Nephron progenitor cell (in vitro differentiated cells): ENCODE data around the gene PIK3R4.

Experiments used
- DNase-seq: peaks from one replicate; pipeline ENCODE4 v3.0.0; 2021
- H3K27ac Mint-ChIP-seq: 2 replicates; pipeline ENCODE4 v1.8.0; 2021; ENCODE audit warnings: mild to moderate bottlenecking, moderate library complexity, mixed read lengths
- H3K27me3 Mint-ChIP-seq: 2 replicates; pipeline ENCODE4 v1.8.0; 2021; ENCODE audit warnings: mild to moderate bottlenecking, low read depth, mixed read lengths; ENCODE audit not compliant: poor library complexity
- H3K36me3 Mint-ChIP-seq: 2 replicates; pipeline ENCODE4 v1.8.0; 2021; ENCODE audit warnings: low read depth, mixed read lengths
- H3K4me1 Mint-ChIP-seq: 2 replicates; pipeline ENCODE4 v1.8.0; 2021; ENCODE audit warnings: mixed read lengths
- H3K4me3 Mint-ChIP-seq: 2 replicates; pipeline ENCODE4 v1.8.0; 2021; ENCODE audit warnings: mild to moderate bottlenecking, moderate library complexity, mixed read lengths
- H3K9me3 Mint-ChIP-seq: 2 replicates; pipeline ENCODE4 v1.8.0; 2021; ENCODE audit warnings: mild to moderate bottlenecking, moderate library complexity, mixed read lengths
- CTCF ChIP-seq: fragments of 200-600 bp; sonication (generic); IDR thresholded peaks from 2 replicates; pipeline ENCODE4 v1.5.0; 2021; ENCODE audit warnings: antibody characterized with exemption

PIK3R4 gene

DNA sequence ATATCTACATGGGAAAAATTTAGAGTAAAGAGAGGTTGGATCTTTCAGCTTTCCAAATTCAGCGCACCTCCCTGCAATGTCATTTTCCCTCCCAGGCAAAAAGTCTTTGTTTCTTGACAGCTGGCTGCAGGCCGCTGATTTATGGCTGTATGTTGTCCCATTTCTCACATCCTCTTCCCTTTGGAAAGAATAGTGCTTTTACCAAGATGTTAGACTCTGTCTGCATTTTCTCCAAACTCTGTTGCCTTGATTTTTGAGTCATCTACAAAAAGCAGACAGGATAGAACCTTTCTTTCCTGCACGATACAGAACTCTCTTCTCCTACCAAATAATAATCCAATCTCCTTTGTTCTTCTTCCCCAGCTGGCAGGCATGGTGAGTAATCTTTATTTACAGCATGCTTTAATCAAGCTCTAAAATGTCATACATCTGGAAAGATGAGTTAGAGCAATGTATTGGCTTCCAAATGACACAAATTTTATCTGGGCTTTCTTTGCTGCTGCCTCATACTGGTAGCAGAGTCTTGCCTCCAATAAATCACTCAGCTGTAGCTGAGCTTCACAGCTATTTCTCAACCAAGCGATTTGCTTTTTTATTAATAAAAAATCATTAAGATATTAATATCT is 101.9 kb downstream of the PIK3R4 start:
- H3K36me3 Mint-ChIP-seq: no peaks in the 10 kb centered on the region
- H3K4me3 Mint-ChIP-seq: no peak overlapping the region
- H3K4me1 Mint-ChIP-seq: peaks cover 18% of the 10 kb centered on the region
- TF ChIP-seq CTCF: no peak
- no peak overlapping the region for H3K27ac Mint-ChIP-seq
- H3K9me3 Mint-ChIP-seq: no peaks in the 10 kb centered on the region
- DNase-seq: no peak
- peaks cover 3% of the 10 kb centered on the region for H3K27me3 Mint-ChIP-seq

DNA sequence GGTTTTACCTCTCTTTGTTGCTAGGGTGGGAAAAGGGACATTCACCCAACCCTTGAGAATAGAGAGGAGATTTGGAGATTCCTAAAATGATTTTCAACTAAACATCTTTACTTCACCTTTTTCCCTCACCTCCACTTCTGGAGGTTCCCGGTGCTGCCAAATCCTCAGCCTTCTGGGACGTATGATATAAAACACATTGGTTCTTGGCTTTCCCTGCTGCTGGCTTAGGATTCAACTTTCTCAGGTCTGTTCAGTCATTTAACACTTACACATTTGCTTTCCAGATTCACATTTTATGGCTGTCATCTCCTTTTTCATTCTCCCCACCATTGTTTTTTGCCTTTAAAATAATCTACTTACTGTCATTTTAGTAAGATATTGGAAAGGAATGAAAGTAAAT is 106.6 kb downstream of the PIK3R4 start:
- Mint-ChIP-seq H3K4me3 (no peak overlapping the region), H3K27ac (no peak overlapping the region), H3K27me3 (peaks cover 9% of the 10 kb centered on the region), H3K36me3 (no peaks in the 10 kb centered on the region), H3K4me1 (peaks cover 12% of the 10 kb centered on the region), H3K9me3 (no peaks in the 10 kb centered on the region)
- DNase-seq: no peak
- TF ChIP-seq CTCF: no peak

DNA sequence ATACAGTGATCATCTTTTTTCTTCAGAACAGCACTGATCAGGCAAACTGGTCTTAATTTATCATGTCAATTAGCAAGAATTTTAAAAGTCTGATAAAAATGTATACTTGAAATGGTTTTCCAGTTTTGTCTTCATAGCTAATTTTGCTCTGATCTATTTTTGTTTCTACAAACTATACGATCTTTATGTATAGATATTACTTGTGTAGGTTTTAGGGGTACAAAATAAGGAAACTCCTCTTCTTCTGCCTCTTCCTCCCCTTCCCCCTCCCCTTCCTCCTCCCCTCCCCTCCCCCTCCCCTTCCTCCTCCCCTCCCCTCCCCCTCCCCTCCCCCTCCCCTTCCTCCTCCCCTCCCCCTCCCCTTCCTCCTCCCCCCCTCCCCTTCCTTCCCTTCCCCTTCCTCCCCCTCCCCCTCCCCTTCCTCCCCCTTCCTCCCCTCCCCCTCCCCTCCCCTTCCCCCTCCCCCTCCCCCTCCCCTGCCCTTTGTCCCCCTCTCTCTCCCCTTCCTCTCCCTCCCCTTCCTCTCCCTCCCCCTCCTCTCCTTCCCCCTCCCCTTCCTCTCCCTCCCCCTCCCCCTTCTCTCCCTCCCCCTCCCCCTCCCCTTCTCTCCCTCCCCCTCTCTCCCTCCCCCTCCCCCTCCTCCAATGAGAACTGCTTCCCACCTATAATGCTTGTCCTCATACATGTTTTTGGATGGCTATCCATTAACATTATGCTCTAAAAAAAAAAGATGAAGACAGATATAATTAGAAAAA is 110.0 kb downstream of the PIK3R4 start:
- H3K4me3 Mint-ChIP-seq: no peak overlapping the region
- no peak for DNase-seq
- peaks cover 9% of the 10 kb centered on the region for H3K27me3 Mint-ChIP-seq
- no peaks in the 10 kb centered on the region for H3K4me1 Mint-ChIP-seq
- H3K36me3 Mint-ChIP-seq: no peaks in the 10 kb centered on the region
- no peak for TF ChIP-seq CTCF
- H3K27ac Mint-ChIP-seq: no peak overlapping the region
- H3K9me3 Mint-ChIP-seq: no peaks in the 10 kb centered on the region

DNA sequence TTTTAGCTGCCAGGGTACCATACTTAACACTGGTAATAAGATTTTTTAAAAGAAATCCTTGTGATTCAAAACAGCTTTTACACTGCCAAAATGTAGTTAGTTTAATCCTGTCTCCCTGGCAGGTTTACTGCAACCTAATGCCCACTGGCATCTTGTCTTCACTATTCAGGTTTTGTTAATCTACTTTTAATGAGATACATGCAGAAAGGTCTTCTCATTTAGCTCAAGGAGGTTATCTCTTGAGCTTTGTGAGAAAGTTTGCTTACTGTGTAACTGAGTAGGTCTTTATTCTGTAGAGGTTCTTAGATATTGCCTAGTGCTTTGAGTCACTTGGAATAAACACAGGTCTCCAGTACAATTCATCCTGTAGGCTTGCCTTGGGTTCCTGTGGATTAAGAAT is 110.7 kb downstream of the PIK3R4 start:
- Mint-ChIP-seq H3K4me3 (no peak overlapping the region), H3K4me1 (no peaks in the 10 kb centered on the region), H3K27me3 (peaks cover 9% of the 10 kb centered on the region), H3K27ac (no peak overlapping the region), H3K9me3 (no peaks in the 10 kb centered on the region), H3K36me3 (no peaks in the 10 kb centered on the region)
- no peak for TF ChIP-seq CTCF
- no peak for DNase-seq

DNA sequence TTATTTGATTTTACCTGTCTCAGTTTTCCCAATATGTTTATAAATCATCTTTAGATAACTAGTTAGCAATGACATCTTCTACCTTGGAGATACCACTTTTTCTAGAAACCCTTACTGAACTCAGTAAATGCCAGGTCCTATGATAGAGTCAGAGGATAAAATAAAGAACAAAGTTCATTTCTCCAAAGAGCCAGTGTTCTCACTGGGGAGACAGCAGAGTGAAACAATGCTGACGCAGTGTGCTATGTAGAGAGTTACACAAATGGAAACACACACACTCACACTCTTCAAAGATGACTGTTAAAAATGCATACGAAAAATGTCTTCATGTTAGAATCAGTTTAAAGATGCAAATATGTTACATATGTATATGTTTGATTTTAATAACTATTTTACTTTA is 111.3 kb downstream of the PIK3R4 start:
- Mint-ChIP-seq H3K4me3 (no peak overlapping the region), H3K27ac (no peak overlapping the region), H3K36me3 (no peaks in the 10 kb centered on the region), H3K27me3 (peaks cover 9% of the 10 kb centered on the region), H3K9me3 (no peaks in the 10 kb centered on the region), H3K4me1 (no peaks in the 10 kb centered on the region)
- TF ChIP-seq CTCF: no peak
- no peak for DNase-seq
